Ovary (tissue), 9 donors: Measurements from ENCODE around the gene PLCH2. TPM values are rescaled to one million over a fixed set of nuclear protein-coding genes. Genes with fewer than 3 reads are reported as not detected.

Source experiments
- DNase-seq, 5 donors: peaks; one replicate each; pipeline ENCODE4 v3.0.0-alpha.2; 2019 to 2020
- H3K27ac ChIP-seq, 2 donors: fragments of 200-600 bp; one replicate each; pipeline versions ENCODE4 v1.5.1 to v1.8.0; 2019 to 2022
- H3K27me3 ChIP-seq: fragments of 200-600 bp; one replicate; pipeline ENCODE4 v1.8.0; 2022
- H3K36me3 ChIP-seq: fragments of 200-600 bp; sonication (generic); one replicate; pipeline ENCODE4 v1.5.1; 2019
- H3K4me1 ChIP-seq: one replicate; pipeline ENCODE4 v1.8.1; 2013; ENCODE audit warnings: mild to moderate bottlenecking, moderate library complexity; ENCODE audit not compliant: insufficient read depth
- H3K4me3 ChIP-seq: fragments of 200-600 bp; sonication (generic); one replicate; pipeline ENCODE4 v1.5.1; 2017
- H3K9me3 ChIP-seq, 2 donors: fragments of 200-600 bp in 1 of 2; sonication (generic) in 1 of 2; one replicate each; pipeline versions ENCODE4 v1.5.1 to v1.8.1; 2013 to 2019; ENCODE audit warnings: mild to moderate bottlenecking in 1 of 2, moderate library complexity in 1 of 2
- EP300 ChIP-seq: sonication (generic); formaldehyde crosslinking; IDR thresholded peaks from one replicate; pipeline ENCODE4 v1.6.1; 2017; ENCODE audit warnings: antibody characterized with exemption
- POLR2A ChIP-seq: fragments of 450-650 bp; IDR thresholded peaks from one replicate; pipeline ENCODE4 v1.6.1; 2017; ENCODE audit warnings: antibody characterized with exemption, mild to moderate bottlenecking, moderate library complexity
- WGBS, 3 donors: extraction: QIAGEN DNeasy Blood & Tissue Kit in 1 of 3; methylation state at CpG; one replicate each; pipeline versions ENCODE4 v1.1.5 to v1.1.7; 2013 to 2017; 5-methylcytosine and 5-hydroxymethylcytosine counted together
- intact Hi-C, 4 donors: fragments of 100-400 bp; cut with DNase I; formaldehyde crosslinking; loops; one replicate each; pipeline versions ENCODE4 v1.11.0 to v1.15.1; 2022 to 2023
- polyA plus RNA-seq, 2 donors: library from polyadenylated mRNA; stranded (reverse); fragments of 200-250 nt in 1 of 2; fragments of 350-450 nt in 1 of 2; fragmentation: Illumina TruSeq in 1 of 2; extraction: RNeasy Lipid Tissue Mini Kit (QIAGEN cat#74804) in 1 of 2; gene quantifications; one replicate each; pipeline ENCODE4 v1.2.3, GENCODE V29; 2013 to 2014
- total RNA-seq, 7 donors: library from RNA; depleted of rRNA in 2 of 7; stranded (reverse); fragments of >200 nt in 2 of 7; fragmentation: NEBNext Ultra II Directional in 3 of 7; extraction: Animal tissue kit (Norgen Biotek cat#: 25700) in 3 of 7; gene quantifications; one replicate each; pipeline versions ENCODE4 v1.1.0 to v1.2.4, GENCODE V29; 2016 to 2023
- TF ChIP-seq, protein P1 (sequence below), 3 donors: fragments of 450-650 bp in 2 of 3; fragments of 200-600 bp in 1 of 3; IDR thresholded peaks; one replicate each; pipeline versions ENCODE4 v1.5.1 to v1.8.0; 2016 to 2022; ENCODE audit warnings: antibody characterized with exemption in 3 of 3, mild to moderate bottlenecking in 1 of 3
- donor health status: DM: no; HTN: no; CAD: no; lungs with moderate emphysema.
- donor health status: DM: no; HTN: no; CAD: no.
- donor health status: Bipolar disorder and iron deficiency.
- donor health status: DM: yes; HTN: yes; CAD: no.
- donor health status: DM: no; HTN: no; CAD: no.
- donor health status: DM: yes; HTN: yes; CAD: no.

The PLCH2 gene
- total and polyA plus RNA-seq, 9 donors: 0.05 to 0.84 (median 0.34) TPM; not detected in 1

GRCh38 chr1:2502210-2502609, 26.1 kb downstream of the PLCH2 start:
- TF ChIP-seq EP300 (no peak), POLR2A (no peak)
- TF ChIP-seq, protein P1, sequence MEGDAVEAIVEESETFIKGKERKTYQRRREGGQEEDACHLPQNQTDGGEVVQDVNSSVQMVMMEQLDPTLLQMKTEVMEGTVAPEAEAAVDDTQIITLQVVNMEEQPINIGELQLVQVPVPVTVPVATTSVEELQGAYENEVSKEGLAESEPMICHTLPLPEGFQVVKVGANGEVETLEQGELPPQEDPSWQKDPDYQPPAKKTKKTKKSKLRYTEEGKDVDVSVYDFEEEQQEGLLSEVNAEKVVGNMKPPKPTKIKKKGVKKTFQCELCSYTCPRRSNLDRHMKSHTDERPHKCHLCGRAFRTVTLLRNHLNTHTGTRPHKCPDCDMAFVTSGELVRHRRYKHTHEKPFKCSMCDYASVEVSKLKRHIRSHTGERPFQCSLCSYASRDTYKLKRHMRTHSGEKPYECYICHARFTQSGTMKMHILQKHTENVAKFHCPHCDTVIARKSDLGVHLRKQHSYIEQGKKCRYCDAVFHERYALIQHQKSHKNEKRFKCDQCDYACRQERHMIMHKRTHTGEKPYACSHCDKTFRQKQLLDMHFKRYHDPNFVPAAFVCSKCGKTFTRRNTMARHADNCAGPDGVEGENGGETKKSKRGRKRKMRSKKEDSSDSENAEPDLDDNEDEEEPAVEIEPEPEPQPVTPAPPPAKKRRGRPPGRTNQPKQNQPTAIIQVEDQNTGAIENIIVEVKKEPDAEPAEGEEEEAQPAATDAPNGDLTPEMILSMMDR (IDR thresholded peaks at IDR 0.05): no peak
- Histone ChIP-seq H3K27me3 (peaks cover 6% of the 10 kb centered on the region), H3K27ac (no peak overlapping the region), H3K9me3 (no peaks in the 10 kb centered on the region), H3K4me1 (no peaks in the 10 kb centered on the region), H3K36me3 (no peaks in the 10 kb centered on the region), H3K4me3 (no peak overlapping the region)
- intact Hi-C loops: no loop called here
- WGBS, 3 donors: 71 to 77% (median 72%) methylated on average over 34 of the region's 34 CpGs
- no peak for DNase-seq

DNA sequence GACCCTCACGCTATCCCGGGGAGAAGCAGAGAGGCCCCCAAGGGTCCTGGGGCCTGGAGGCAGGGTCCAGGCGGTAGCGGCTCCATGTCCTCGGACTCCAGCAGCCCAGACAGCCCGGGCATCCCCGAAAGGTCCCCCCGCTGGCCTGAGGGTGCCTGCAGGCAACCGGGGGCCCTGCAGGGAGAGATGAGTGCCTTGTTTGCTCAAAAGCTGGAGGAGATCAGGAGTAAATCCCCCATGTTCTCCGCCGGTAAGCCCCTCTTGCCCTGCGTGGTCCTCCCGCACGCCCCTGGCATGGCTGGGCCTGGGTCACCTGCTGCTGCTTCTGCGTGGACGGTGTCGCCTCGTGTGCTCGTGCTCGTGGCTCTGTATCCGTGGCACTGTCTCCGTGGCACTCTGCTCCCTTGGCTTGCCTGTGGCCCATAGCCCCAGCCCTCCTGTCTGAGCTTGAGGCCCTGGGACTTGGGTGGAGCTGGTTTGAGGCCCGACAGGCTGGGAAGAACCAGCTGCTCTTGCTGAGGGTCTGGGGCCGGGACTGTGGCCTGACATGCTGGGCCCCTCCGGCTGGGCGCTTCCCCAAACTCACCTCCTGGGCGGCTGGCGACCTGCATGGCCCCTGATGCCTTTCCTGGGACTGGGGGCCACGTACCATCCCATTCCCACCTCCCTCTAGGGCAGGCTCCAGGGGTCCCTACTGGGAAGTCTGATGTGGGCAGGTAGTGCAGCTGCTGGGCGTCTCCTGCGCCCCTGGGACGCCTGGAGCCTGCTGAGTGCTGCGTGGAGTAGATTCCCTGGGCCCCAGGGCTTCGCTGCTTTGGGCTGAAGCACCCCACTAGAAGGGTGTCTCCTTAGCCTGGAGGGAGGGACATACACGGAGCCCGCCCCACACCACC, 26.8 kb downstream of the PLCH2 start:
- no peak for TF ChIP-seq POLR2A
- no peak for TF ChIP-seq EP300
- TF ChIP-seq, protein P1 (IDR thresholded peaks at IDR 0.05): no peak
- intact Hi-C loops: no loop called here
- Histone ChIP-seq H3K9me3 (no peaks in the 10 kb centered on the region), H3K27ac (no peak overlapping the region), H3K27me3 (peaks cover 6% of the 10 kb centered on the region), H3K4me3 (no peak overlapping the region), H3K36me3 (no peaks in the 10 kb centered on the region), H3K4me1 (no peaks in the 10 kb centered on the region)
- WGBS, 3 donors: 56 to 73% (median 63%) methylated on average over 24 to 36 of the region's 36 CpGs
- DNase-seq: no peak

DNA sequence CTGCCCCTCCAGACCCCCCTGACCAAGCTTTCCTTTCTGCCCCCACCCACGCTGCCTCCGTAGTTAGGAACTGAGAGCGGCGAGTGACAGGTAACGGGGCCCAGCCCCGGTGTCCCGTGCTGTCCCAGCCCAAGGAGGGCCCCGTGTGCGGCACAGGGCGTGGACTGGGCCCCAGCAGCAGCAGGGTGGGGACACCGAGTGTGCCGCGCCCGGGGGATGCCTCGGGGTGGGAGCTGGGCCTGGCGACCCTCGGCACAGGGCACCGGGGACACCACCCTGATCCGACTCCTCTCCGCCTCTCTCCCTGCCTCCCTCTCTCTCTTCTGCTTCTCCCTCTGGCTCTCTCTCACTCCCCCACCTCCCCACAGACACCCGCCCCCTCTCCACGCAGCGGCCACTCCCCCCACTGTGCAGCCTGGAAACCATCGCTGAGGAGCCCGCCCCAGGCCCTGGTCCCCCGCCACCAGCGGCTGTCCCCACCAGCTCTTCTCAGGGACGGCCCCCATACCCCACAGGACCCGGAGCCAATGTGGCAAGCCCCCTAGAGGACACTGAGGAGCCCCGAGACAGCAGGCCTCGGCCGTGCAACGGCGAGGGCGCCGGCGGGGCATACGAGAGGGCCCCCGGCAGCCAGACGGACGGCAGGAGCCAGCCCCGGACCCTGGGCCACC, 27.6 kb downstream of the PLCH2 start:
- Histone ChIP-seq H3K9me3 (no peaks in the 10 kb centered on the region), H3K36me3 (no peaks in the 10 kb centered on the region), H3K27me3 (peaks cover 6% of the 10 kb centered on the region), H3K4me1 (no peaks in the 10 kb centered on the region), H3K27ac (no peak overlapping the region), H3K4me3 (no peak overlapping the region)
- intact Hi-C loops: no loop called here
- 10 to 14% (median 12%) methylated on average over 33 to 42 of the region's 42 CpGs for WGBS, 3 donors
- TF ChIP-seq POLR2A: no peak
- TF ChIP-seq EP300: no peak
- TF ChIP-seq, protein P1 (IDR thresholded peaks at IDR 0.05): no peak
- no peak for DNase-seq

- intact Hi-C loops: no loop called here
- Histone ChIP-seq H3K9me3 (no peaks in the 10 kb centered on the region), H3K4me1 (no peaks in the 10 kb centered on the region), H3K27ac (no peak overlapping the region), H3K4me3 (no peak overlapping the region), H3K27me3 (peaks cover 6% of the 10 kb centered on the region), H3K36me3 (no peaks in the 10 kb centered on the region)
- TF ChIP-seq EP300: no peak
- TF ChIP-seq, protein P1 (IDR thresholded peaks at IDR 0.05): no peak
- TF ChIP-seq POLR2A: no peak
- no peak for DNase-seq
- 26 to 47% (median 27%) methylated on average over 19 to 36 of the region's 36 CpGs for WGBS, 3 donors
These were observed 28.3 kb downstream of the PLCH2 start for GRCh38 chr1:2504225-2504948.
